Measurements from ENCODE around the gene KBTBD6. TPM values are rescaled to one million over a fixed set of nuclear protein-coding genes. Genes with fewer than 3 reads are reported as not detected.

Gene KBTBD6
- total and polyA plus RNA-seq, 2 of the 8 experiments (the other 6 are each of a cell fraction or from before 2014, with no cell fraction given) = 4.5 to 11.3 TPM

DNA sequence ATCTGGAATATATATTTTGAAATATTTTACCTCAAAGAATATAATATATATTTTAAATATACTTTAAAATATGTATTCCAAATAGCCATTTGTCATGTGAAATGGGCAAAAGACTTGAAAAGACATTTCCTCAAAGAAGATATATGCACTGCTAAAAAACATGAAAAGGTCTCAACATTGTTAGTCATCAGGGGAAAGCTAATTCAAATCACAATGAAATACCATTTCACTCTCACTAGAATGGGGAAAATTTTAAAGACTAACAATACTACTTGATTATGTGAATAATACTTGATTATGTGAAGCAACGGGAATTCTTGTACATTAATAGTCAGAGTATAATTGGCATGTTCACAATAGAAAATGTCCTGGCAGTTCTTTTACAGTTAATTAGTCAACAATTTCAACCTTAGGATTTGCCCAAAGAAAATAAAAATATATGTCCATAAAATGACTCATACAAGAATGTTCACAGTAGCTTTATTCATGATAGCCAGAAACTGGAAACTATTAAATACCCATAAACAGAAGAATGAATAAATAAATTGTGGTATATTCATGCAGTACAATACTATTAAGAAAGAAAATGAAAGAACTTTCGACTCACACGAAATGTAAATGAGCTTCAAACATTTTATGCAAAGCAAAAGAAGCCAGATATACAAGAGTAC is 6.8 kb upstream of the KBTBD6 start (continued):
- TF ChIP-seq KDM1A (IDR thresholded peaks at IDR 0.05; ENCODE audit: borderline replicate concordance, low read length) (no peak), KDM4A (IDR thresholded peaks at IDR 0.05; ENCODE audit: low read depth, low read length, severe bottlenecking) (no peak), TAF1 (IDR thresholded peaks at IDR 0.05; ENCODE audit: low read depth, low read length) (no peak), POLR2AphosphoS5 (IDR thresholded peaks at IDR 0.05; ENCODE audit: low read depth, low read length) (no peak)
- TF ChIP-seq, protein P1, sequence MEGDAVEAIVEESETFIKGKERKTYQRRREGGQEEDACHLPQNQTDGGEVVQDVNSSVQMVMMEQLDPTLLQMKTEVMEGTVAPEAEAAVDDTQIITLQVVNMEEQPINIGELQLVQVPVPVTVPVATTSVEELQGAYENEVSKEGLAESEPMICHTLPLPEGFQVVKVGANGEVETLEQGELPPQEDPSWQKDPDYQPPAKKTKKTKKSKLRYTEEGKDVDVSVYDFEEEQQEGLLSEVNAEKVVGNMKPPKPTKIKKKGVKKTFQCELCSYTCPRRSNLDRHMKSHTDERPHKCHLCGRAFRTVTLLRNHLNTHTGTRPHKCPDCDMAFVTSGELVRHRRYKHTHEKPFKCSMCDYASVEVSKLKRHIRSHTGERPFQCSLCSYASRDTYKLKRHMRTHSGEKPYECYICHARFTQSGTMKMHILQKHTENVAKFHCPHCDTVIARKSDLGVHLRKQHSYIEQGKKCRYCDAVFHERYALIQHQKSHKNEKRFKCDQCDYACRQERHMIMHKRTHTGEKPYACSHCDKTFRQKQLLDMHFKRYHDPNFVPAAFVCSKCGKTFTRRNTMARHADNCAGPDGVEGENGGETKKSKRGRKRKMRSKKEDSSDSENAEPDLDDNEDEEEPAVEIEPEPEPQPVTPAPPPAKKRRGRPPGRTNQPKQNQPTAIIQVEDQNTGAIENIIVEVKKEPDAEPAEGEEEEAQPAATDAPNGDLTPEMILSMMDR (IDR thresholded peaks at IDR 0.05; ENCODE audit: control extremely low read depth in 1 of 3, insufficient read depth in 1 of 3, low read depth in 1 of 3, low read length in 3 of 3) = no peak

Data from H1 (cell line).